CD4-positive, alpha-beta T cell treated with Interleukin-2 at 100 ng/mL for 4 hours (primary cell): ENCODE measurements around the gene ESR1.
"Not testable (repeated sequence)": the region's sequence is repeated elsewhere in the genome, so short reads cannot be mapped to it uniquely, and the experiment has no call there.

Experiments
- DNase-seq: peaks from one replicate; pipeline ENCODE4 v3.0.0-alpha.2; 2020; ENCODE audit warnings: low spot score

ESR1 gene

DNA sequence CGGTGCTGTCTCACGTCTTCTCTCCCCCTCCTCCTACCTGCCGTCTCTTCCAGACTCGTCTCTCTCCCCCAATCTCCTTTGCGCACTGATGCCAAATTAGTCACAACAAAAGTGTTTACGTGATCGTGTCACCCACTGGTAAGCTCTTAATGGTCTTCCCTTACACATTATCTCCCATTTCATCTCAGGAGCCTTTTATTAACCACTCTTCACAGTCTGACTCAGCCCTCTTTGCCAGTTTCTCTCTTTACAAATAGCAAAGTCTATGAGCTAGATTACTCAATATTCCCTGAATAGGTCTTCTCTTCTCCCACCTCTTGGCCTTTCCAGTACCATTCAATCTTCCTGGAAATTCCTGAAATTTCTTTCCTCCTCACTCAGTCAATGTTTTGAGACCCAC is 247.0 kb downstream of the ESR1 start:
- DNase-seq = no peak

DNA sequence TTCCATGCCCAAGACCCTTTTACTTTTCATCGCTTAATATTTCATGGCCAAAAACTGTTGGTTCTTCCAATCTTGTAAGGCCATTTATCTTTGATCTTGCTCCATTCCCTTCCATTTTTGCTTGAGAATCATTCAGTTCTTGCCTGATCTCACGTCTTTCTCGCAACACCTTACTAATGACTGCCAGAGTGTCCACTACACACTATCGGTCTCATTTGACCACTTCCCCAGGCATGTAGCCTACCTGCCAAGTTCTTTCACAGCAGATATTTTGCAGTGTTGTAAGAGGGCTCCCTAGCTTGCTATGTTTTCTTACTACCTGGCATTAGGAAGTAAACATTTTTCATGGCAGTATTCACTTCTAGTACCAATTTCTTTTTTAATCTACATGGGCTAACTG is 248.0 kb downstream of the ESR1 start:
- no peak for DNase-seq

DNA sequence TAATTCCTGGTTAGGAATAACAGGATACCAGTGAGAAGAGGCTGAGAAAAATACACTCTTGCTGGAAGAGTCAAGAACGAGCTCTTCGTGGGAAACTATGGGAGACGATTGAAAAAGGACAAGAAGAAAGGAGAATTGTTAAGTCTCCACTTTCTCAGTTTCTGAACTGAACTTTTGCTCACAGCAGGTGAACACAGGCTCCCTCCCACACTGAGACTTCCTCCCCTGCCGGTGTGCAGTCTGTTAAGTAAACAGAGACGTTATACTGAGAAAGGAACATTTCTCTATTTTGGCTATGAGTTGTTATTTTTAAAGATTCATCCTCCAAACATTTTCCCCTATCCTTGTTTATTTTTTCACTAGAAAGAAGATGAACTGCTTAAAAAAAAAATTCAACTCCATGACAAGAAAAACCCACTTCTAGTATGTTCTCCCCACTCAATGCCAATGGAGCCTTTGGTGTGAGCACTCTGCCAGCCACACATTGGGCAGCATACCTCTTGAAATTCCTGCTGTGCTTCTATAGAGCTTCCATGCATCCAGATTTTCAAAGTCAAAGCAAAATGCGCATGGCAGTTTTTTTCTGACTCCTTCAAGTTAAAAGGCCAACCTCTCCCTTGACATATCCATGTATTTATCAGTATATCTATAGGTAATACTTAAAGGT is 250.5 kb downstream of the ESR1 start:
- DNase-seq = no peak

DNA sequence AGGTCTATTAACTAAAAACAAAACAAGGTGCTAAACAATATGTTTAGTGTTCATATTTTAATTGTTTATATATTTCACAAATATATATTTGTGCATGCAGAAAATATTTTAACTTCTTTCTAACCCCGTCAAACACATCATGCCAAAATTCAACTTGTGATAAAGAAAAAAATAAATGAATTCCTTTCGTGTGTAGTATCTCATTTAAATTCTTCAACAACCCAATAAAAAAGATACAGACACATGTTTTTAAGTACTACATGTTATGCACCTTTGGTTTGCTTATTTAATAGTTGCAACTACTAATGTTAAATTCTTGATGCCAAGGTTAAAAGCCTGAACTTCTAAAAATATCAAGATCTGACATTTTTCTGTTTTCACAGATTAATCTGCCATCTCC is 252.4 kb downstream of the ESR1 start:
- no peak for DNase-seq

DNA sequence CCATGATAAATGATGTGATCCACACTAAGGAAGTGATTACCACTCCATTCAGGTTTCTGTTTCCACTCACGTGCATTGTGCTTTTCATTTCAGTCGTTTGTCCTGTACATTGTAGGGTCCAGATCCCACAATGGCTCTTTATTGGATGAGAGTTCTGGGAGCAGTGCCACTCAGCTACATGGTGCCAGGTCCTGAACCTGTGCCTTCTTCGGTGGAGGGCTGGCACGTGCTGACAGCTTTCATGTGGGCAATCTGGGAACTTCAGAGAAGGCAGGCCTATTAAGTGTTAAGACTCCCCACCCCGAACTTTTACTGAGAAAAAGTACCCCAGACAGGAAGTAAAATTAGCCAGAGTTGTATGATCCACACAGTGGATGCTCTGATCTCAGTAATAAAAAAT is 255.0 kb downstream of the ESR1 start:
- no peak for DNase-seq

DNA sequence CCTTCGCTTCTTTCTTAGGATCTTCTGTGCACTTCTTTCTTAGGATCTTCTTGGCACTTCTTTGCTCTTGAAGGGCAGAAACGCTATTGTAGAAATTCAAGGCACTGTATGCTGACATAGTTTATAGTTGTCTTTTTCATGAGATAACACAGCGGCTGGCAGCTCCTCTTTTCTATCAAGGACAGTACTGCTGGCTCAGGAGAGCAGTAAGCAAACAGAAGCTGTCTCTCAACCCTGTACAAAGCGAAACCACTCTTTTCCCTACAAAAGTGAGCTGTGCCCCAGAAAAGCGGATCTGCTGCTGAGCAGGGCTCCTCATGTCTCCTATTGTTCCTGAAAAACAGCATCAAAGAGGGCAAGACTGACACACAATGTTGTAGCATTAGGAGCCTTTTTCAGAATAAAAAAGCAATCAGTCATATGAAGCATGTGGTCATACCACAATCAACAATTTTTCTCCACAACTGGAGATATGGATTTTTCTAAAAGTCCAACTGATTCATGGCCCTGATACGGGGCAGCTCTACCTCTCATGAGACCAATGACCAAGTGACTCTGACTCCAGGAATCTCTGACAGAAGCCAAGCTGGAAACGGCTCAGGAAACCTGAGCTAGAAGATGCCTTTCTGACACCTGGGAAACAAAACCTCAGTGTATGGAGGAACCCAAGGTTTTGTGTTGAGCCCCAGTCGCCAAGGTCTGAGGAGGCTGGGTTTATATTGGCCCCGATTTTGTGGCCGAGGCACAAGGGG is 255.9 kb downstream of the ESR1 start:
- DNase-seq = no peak

DNA sequence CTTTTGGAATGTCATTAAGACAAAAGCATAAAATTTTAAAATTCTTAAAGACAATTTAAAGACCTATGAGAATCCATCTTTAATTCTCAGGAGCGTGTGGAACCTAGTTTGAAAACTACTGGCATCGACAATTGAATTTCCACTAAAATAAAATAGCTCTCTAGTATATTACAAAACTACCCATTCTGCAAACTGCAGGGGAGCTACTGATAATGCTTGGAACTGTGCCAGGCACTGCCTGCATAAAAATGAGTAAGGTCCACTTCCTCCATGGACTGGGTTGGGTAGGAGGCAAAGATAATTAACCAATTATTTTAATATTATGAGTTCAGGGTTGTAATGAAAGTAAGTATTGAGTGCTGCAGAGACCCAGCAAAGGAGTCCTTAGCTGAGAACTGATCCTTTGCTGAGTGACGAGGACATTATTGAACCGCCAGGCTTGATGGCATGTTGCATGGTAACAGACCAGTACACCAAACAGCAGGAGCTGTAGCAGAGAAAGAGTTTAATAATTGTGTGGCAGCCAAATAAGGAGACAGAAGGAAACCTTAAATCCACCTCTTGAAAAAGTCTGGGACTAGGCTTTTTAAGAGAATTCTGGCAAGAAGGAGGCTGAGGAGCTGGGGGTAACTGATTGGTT is 261.3 kb downstream of the ESR1 start:
- DNase-seq = no peak

DNA sequence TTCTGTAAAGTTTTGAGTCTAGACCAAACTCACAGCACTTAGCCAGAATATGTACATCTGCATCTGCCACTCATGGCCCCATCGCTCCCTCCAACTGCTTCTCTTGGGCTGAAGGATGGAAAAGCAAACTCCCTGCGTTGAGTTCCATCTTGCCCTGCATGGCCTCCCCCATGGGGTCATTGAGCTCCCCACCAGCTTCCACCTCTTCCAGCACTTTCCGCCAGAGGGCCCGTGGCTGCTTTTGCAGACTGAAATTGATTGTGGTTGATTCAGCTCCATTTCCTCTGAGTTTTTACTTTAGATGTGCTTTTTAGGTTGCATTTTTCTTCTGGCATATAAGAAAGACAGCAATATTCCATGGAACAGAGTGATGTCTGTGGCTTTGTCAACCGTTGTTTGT is 263.1 kb downstream of the ESR1 start:
- DNase-seq = no peak

DNA sequence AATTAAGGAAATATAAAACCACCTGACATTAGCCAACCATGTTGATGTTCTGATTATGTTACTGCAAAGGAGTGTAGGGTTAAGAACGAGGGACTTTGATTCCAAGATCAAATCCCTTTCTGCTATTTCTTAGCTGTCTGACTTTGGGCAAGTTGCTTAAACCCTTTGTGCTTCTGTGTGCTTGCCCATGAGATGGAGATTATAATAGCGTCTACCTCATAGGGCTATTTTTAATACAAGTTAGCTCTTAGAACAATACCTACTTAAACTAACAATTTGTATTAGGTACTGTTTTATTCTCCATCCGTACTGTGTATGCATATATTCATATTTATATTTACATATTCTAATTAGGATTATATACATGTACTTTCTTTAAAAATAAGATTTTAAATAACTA is 263.8 kb downstream of the ESR1 start:
- no peak for DNase-seq

DNA sequence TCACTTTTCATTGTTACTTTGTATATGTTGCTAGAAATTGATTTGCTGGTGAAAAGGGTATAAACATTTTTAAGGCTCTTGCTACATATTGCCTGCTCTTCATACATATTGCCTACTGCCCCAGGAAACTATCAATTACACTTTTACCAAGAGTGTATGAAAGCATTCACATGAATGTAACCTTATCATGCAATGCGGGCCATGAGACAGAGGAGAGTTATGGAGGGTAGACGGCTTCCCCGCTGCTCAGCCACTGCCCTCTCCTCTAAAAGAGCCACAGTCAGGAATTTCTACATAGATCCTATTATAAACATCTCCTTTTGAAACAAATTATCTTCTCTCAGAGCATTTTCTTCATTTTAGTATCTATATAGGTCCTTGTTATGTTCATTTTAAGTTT is 264.4 kb downstream of the ESR1 start:
- DNase-seq = no peak

DNA sequence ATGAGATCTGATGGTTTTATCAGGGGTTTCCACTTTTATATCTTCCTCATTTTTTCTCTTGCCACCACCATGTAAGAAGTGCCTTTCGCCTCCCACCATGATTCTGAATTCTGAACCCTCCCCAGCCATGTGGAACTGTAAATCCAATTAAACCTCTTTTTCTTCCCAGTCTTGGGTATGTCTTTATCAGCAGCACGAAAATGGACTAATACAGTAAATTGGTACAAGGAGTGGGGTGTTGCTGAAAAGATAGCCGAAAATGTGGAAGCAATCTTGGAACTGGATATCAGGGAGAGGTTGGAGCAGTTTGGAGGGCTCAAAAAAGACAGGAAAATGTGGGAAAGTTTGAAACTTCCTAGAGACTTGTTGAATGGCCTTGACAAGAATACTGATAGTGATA is 268.8 kb downstream of the ESR1 start:
- DNase-seq = not testable (repeated sequence)

DNA sequence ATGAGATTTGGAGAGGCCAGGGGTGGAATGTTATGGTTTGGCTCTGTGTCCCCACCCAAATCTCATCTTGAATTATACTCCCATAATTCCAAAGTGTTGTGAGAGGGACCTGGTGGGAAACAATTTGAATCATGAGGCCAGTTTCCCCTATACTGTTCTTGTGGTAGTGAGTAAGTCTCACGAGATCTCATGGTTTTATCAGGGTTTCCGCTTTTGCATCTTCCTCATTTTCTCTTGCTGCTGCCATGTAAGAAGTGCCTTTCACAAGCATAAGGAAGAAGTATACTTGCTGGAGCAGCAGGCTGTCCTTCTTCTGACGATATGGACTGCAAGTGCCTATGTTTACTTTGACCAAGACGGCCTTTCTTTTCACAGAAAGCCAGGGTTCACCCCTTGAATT is 270.5 kb downstream of the ESR1 start:
- no peak for DNase-seq

DNA sequence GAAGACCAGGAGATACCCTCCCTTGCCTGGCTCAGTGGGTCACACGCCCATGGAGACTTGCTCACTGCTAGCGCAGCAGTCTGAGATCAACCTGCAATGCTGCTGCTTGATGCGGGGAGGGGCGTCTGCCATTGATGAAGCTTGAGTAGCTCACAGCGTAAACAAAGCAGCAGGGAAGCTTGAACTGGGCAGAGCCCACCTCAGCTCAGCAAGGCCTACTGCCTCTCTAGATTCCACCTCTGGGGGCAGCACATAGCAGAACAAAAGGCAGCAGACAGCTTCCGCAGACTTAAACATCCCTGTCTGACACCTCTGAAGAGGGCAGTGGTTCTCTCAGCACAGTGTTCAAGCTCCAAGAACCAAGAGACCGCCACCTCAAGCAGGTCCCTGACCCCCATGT is 271.3 kb downstream of the ESR1 start:
- DNase-seq = no peak

DNA sequence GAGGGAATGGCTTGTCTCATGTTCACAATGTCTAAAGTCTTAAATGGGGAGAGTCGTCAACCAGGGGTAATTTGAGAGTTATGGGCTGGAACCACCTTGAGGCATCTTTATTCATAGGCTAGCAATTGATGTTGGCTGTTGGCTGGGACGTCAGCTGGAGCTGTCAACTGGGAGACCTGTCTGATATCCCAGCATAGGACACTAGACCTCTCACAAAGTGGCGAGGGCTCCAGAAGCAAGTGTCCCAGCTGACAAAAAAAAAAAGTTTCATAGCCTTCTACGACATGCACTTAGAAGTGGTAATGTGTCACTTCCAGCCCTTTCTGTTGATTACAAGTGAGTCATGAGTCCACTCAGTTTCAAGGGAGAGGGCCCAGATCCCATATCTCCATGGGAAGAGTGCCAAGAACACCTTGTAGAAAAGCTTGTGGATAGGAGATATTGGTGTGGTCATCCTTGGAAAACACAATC is 278.0 kb downstream of the ESR1 start:
- no peak for DNase-seq

DNA sequence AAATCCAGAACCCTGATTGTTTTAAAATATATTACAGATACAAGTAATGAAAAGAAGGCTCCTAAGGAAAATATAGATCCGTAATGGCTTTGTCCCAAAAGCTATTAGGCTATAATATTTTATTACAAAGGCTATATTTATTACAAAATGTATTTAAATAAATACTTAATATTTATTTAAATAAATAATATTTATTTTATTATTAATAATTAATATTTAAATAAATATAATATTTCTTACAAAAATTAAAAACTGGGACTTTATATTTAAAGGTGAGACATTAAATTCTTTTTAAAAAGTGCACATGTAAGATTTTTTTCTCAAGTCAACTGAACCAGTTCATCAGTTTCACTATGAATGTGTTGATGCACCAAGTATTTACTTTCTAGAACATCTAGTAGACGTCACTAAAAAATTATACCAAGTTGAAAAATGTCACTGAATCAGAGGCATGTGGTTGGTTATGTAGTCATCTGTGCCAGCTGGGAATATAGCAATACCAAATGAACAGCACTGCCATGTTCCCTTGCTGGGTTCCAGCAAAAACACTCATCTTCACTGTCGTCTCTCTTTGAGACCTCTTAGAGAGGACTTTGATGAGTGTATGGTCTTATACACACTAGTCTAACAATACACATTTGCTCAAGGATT is 278.9 kb downstream of the ESR1 start:
- no peak for DNase-seq

DNA sequence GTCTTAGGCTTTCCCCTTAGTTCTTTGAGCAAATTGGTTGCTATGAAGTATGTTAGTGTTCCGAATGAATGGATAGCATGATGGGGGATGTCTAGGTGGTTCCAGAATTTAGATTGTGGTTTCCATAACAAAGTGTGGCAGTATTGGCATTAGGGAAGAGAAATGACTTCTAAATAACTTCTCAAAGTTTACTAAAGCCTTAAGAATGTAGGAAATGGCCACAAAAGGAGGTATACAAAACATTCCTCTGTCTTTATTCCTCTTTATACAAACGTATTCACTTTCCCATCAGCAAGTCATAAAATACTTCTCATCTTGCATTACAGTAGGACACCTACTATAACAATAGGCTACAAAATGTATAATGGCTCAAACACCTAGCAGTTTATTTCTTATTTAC is 279.6 kb downstream of the ESR1 start:
- no peak for DNase-seq

DNA sequence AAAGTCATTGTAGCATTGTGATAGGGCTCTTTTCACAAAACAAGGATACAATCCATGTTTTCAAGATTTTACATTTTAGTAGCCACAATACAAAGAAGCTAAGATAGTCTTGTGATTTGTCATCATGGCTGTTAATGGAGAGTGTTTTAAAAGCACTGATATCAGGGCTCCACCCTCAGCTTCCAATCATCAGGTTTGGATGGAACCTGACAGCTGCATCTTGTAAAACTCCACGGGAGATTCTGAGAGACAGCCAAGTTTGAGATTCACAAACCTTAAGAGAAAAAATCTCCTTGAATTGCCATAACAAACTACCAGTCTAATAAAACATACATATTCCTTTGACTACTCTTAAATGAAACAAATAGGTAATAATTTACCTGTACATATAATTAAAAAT is 280.2 kb downstream of the ESR1 start:
- DNase-seq = no peak

DNA sequence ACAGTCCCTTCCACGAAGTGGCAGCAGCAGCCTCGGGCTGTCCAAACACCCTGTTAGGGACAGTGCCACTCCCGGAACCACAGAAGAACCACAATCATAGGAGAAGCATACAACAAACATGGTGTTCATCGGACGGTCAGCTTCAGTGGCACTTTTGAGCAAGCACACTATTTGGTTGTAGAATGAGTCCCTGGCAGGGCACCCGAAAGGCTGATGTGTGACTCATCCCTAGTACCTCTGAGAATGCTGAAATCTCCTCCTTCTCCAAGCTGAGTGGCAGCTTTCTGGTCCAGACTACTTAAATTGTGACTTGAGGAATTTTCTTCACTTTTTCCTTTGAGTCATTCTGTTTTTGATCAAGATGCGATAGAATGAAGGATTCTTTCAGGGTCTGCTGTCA is 282.5 kb downstream of the ESR1 start:
- DNase-seq = no peak

DNA sequence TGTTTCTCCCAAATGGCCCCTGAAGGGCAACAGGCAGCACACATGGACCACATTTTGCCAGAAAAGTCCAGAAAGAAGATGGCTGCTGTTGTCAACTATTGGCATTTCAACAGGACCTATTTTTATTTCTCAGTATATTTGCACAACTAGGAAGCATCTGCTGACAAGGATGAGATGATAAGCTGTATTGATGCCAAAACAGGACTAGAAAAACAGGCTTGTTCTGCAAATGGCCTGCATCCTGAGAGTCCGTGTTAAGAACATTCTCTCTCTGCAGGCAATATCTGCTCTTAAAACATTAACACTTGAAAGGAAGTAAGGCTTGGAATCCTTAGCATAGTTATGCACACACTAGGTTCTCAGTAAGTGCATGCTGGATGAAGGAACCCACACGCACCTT is 283.7 kb downstream of the ESR1 start:
- DNase-seq = no peak

DNA sequence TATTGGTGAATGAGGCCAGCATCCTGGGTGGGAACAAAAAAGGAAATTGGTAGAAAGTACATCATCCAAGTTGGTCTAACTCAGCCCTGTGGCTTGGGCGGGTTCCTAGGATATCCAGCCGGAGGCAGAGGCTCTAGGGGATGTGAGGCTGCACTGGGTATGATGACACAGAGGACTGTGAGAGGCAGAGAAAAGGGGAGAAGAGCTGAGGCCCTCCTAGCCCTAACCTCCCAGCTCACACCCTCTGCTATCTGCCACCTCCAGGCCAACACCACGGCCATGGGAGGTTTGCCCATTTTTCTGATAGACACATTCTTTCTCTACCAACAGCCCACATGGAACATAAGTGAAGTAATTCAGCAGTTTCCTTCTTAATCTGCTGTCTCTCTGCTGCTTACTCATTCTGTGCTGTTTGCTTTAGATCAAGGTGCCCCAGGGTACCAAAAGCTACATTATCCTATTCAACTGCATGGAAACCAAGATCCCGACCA is 284.4 kb downstream of the ESR1 start:
- no peak for DNase-seq

DNA sequence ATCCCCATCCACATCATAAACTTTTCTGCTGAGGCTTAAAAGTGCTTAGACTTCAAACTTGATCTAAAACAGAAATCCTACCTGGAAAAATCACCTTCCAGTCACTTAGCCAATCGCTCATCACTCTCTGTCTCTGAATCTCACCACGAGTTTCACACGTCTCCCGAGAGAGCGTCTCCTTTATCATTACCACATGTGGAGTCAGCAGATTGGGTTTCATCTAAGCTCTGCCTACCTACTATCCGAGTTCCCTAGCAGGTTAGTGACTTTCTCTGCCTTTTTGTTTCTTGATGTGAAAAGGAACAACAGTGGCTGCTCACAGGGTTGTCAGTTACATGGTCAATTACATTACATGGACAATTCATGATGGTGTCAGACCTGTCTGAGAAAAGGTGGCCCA is 286.2 kb downstream of the ESR1 start:
- no peak for DNase-seq

DNA sequence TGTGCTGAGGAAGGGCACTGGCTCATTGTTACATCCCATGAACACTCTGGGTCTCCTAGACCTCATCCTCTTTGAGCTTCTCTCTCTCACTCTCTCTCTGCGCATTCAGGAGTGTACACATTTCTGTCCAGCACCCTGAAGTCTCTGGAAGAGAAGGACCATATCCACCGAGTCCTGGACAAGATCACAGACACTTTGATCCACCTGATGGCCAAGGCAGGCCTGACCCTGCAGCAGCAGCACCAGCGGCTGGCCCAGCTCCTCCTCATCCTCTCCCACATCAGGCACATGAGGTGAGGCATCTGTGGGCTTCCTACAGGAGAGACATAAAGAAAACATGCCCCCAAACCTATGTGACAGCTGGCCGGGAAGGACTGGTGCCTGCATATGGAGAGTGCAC is 286.8 kb downstream of the ESR1 start:
- DNase-seq = no peak
